A549 treated with AZD2906 at 1 μM for 4 hours (cell line): ENCODE data around the gene ATP5ME. TPM values are rescaled to one million over a fixed set of nuclear protein-coding genes. Genes with fewer than 3 reads are reported as not detected.

Experiments
- total RNA-seq: library from RNA; stranded (reverse); fragments of 200-300 nt; extraction: Qiagen RNA extraction; gene quantifications from 5 replicates; pipeline ENCODE4 v1.2.3, GENCODE V29; 2022

ATP5ME gene
- total RNA-seq, result 356 to 387 TPM (median 381 TPM) in 5 replicates

GRCh38 chr4:674172-675035 lies at the start of gene ATP5ME, which contains the start of gene MYL5:
Gene ATP5ME, minus strand, starts transcription at chr4:674276. Its CDS starts 29 bp downstream, at chr4:674247.
Gene MYL5, plus strand, starts transcription at chr4:674542. Its CDS starts 3,485 bp downstream, at chr4:678027.

GRCh38 chr4:705278-706082 lies 31.4 kb upstream of the ATP5ME start, which contains the start of gene PCGF3:
Gene PCGF3, plus strand, starts transcription at chr4:705832. Its CDS starts 27,849 bp downstream, at chr4:733681.

GRCh38 chr4:688854-689681 lies 15.0 kb upstream of the ATP5ME start, which contains the start of gene SLC49A3:
Gene SLC49A3, minus strand, starts transcription at chr4:689151. Its CDS starts 24 bp downstream, at chr4:689127.

GRCh38 chr4:624705-625590 lies 49.1 kb downstream of the ATP5ME start, which contains the start of gene PDE6B:
Gene PDE6B, plus strand, starts transcription at chr4:625573. Its CDS starts 54 bp downstream, at chr4:625627.

Other genes starting within 250 kb of the ATP5ME start
- 12.7 to 20.9 TPM (median 13.9 TPM) in 5 replicates for gene ZNF721, start 175.1 kb downstream of the ATP5ME start, total RNA-seq
- 19.0 to 24.5 TPM (median 23.4 TPM) in 5 replicates for gene PIGG, start 175.1 kb downstream of the ATP5ME start, total RNA-seq
- not detected in 5 replicates for gene TMEM271, start 98.0 kb downstream of the ATP5ME start, total RNA-seq
- gene PDE6B, start 48.7 kb downstream of the ATP5ME start, total RNA-seq, result not detected in 5 replicates
- 8.7 to 14.1 TPM (median 12.8 TPM) in 5 replicates for gene MYL5, start 266 bp upstream of the ATP5ME start, total RNA-seq
- gene SLC49A3, start 14.9 kb upstream of the ATP5ME start, total RNA-seq, result 0.13 to 0.31 TPM (median 0.18 TPM) in 5 replicates
- gene PCGF3, start 31.6 kb upstream of the ATP5ME start, total RNA-seq, result 15.3 to 21.6 TPM (median 20.1 TPM) in 5 replicates
- gene CPLX1, start 151.9 kb upstream of the ATP5ME start, total RNA-seq, result 0.51 to 0.70 TPM (median 0.64 TPM) in 5 replicates